Sciatic nerve (tissue), 2 donors: Measurements from ENCODE around the gene ZBTB16. TPM values are rescaled to one million over a fixed set of nuclear protein-coding genes. Genes with fewer than 3 reads are reported as not detected.

Source experiments
- ATAC-seq: fragments of 200-7000 bp; cut with Tn5 transposase; one replicate; pipeline ENCODE4 v1.9.1; 2020; ENCODE audit warnings: mild to moderate bottlenecking, moderate library complexity
- DNase-seq: peaks from one replicate; pipeline ENCODE4 v3.0.0-alpha.2; 2020; ENCODE audit warnings: low spot score
- intact Hi-C: fragments of 100-400 bp; cut with DNase I; formaldehyde crosslinking; loops from one replicate; pipeline ENCODE4 v1.14.2; 2022
- total RNA-seq: library from RNA; stranded (reverse); fragmentation: NEBNext Ultra II Directional; extraction: Animal tissue kit (Norgen Biotek cat#: 25700); gene quantifications from one replicate; pipeline ENCODE4 v1.2.1, GENCODE V29; 2021
- donor health status: DM: no; HTN: no; CAD: no.
- donor health status: DM: no; HTN: no; CAD: no.

ZBTB16 gene
- total RNA-seq, 1 donor from 2014 or later = 22.7 TPM

DNA sequence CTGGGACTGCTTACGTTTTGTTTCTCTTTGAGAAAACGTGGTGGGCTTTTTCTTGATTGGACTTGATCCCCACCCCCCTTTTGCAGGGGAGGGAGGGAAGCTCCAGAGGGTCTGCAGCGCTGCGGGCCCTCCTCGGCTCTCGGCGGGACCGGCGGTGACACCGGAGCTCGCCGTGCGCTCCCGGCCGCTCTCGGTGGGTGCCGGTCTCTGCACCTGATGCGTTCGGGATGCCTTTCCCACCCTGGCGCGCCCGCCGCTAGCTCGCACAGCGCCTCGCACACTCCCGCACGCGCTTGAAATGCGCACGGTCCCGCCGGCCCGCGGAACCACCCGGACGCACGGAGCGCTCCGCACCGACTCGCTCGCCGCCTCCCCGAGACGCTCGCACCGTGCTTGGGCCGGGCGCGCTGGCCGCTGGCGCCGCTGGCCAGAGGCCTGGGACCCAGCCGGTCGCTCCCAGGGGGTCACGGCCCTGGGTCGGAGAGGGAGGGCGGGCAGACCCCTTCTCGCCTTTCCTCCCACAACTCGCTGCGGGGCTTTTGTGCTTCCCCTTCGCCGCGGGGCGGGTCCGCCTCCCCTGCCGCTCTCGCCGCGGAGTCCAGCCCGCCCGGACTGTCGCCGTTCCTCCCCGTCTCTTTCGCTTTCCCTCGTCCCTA, 1.0 kb downstream of the ZBTB16 start:
- intact Hi-C loops = loop anchor here (5.0 kb wide), 1 partner anchor 117 kb away; no protein-coding TSS in a partner anchor
- DNase-seq (no peak), ATAC-seq (peak; percentile 0)

GRCh38 chr11:114061048-114061680, 1.7 kb downstream of the ZBTB16 start:
- intact Hi-C loops = loop anchor here (5.0 kb wide), 1 partner anchor 116 kb away; no protein-coding TSS in a partner anchor
- ATAC-seq (peak; percentile 1), DNase-seq (no peak)

DNA sequence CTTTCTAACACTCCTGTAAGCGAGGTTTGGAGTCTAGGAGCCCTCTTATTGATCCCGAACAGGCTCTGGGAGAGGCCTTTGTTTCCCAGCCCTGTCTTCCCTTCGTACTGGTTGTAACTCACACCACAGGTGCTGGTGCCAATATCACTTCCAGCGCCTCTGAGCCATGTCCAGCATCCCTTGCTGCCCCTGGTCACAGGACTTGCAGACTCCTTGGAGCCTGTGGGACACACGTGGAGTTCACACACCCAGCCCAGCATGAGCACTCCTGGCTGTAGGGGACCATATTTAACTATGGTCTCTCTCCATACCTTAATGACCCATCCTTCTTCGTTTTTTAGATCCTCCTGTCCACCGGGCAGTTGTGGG, 2.2 kb downstream of the ZBTB16 start:
- DNase-seq (no peak), ATAC-seq (peak; percentile 2)
- intact Hi-C loops = loop anchor here (5.0 kb wide), 1 partner anchor 116 kb away; no protein-coding TSS in a partner anchor

DNA sequence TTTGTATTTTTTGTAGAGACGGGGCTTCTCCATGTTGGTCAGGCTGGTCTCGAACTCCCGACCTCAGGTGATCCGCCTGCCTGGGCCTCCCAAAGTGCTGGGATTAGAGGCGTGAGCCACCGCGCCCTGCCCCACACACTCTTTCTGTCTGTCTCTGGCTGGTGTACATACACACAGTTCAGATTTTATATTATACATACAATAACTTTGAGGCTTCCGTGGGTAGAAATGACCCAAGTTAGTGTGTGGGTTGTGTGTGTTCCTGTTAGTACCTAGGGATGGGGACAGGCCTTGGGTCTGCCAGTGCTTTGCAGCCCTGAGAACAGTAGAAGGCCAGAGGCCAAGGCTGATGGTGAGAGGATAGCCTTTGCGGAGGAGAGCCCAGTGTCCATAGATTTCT, 2.8 kb downstream of the ZBTB16 start:
- intact Hi-C loops = loop anchor here (5.0 kb wide), 1 partner anchor 115 kb away; no protein-coding TSS in a partner anchor
- DNase-seq (no peak), ATAC-seq (no peak)

DNA sequence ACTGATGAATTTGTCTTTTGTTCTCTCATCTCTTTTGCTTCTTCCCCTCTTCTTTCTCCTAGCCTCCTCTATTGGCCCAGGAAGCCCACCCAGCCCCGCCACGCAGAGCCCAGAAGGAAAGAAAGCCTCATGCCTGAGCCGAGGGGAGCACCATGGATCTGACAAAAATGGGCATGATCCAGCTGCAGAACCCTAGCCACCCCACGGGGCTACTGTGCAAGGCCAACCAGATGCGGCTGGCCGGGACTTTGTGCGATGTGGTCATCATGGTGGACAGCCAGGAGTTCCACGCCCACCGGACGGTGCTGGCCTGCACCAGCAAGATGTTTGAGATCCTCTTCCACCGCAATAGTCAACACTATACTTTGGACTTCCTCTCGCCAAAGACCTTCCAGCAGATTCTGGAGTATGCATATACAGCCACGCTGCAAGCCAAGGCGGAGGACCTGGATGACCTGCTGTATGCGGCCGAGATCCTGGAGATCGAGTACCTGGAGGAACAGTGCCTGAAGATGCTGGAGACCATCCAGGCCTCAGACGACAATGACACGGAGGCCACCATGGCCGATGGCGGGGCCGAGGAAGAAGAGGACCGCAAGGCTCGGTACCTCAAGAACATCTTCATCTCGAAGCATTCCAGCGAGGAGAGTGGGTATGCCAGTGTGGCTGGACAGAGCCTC, 3.8 kb downstream of the ZBTB16 start:
- intact Hi-C loops = loop anchor here (5.0 kb wide), 1 partner anchor 114 kb away; no protein-coding TSS in a partner anchor

GRCh38 chr11:114063829-114064201, 4.3 kb downstream of the ZBTB16 start:
- DNase-seq (no peak), ATAC-seq (no peak)
- intact Hi-C loops = loop anchor here (5.0 kb wide), 1 partner anchor 113 kb away; no protein-coding TSS in a partner anchor

More for the DNA sequence above, 3.8 kb downstream of the ZBTB16 start:
- ATAC-seq (no peak), DNase-seq (no peak)

DNA sequence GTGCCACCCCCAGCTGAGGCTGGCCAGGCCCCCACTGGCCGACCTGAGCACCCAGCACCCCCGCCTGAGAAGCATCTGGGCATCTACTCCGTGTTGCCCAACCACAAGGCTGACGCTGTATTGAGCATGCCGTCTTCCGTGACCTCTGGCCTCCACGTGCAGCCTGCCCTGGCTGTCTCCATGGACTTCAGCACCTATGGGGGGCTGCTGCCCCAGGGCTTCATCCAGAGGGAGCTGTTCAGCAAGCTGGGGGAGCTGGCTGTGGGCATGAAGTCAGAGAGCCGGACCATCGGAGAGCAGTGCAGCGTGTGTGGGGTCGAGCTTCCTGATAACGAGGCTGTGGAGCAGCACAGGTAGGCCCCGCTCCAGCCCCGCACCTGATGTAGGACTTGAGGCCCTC, 4.7 kb downstream of the ZBTB16 start:
- no peak for ATAC-seq
- intact Hi-C loops = loop anchor here (5.0 kb wide), 1 partner anchor 113 kb away; no protein-coding TSS in a partner anchor
- DNase-seq = no peak

- intact Hi-C loops = no loop called here
- DNase-seq = no peak
- no peak for ATAC-seq
These were observed 5.6 kb downstream of the ZBTB16 start for GRCh38 chr11:114065094-114065493.

DNA sequence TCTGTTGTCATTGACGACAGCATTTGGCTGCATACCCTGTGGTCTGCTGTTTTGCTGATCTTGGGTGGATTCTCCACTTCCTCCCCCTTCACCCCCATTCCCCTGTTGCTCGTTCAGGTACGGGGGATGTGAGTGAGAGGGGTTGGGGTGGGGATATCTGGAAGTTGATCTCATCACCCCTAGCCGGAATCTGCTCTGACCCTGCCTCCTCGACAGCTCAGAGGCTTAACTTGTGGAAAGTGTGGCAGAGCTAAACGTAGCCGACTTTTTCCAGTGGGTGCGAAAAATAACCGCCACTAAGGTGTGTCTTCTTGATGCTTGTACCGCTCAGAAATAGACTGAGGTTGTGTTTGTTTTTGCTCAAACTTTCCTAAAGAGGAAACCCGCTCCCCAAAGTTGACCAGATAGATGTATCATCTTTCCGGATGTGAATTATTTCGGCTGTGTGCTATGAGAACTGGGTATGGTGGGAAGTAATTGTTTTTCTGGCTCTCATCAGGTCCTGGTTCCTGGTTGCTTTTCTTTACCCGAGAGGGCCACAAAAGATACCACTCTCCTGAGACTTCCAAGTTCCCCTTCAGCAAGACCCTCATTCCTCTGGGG, 6.6 kb downstream of the ZBTB16 start:
- DNase-seq (no peak), ATAC-seq (no peak)
- intact Hi-C loops = no loop called here

- no peak for DNase-seq
- no peak for ATAC-seq
- intact Hi-C loops = no loop called here
These were observed 8.8 kb downstream of the ZBTB16 start for GRCh38 chr11:114068327-114068726.

DNA sequence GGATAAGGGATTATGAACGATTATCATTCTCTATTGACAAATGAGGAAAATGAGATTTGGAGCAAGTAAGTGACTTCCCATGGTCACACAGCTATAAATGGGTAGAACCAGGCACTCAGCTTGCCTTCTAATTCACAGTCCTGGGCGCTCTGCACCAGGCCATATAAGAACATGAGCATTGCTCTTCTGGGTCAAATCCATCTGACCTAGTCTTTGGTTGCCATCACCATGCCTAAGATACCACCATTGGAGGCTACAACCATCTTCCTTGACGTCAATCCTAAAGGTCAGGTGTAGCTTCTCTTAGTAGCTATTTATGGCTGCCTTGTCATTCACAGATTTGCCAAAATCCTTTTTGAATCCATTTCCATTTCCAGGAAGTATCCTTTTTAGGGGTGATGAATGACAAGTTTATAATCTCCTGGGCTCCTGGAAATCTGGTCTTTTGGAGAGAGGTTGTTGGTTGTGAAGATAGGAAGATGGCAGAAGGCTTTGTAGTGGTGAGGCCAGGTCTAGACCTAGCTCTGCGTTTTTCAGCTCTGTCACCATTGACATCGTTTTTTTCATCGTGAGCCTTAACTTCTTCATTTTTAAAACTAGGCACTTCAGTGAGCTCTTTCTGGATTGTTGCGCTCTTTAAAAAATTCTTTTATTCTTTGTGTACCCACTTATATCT, 11.1 kb downstream of the ZBTB16 start:
- DNase-seq = no peak
- no peak for ATAC-seq
- intact Hi-C loops = no loop called here

DNA sequence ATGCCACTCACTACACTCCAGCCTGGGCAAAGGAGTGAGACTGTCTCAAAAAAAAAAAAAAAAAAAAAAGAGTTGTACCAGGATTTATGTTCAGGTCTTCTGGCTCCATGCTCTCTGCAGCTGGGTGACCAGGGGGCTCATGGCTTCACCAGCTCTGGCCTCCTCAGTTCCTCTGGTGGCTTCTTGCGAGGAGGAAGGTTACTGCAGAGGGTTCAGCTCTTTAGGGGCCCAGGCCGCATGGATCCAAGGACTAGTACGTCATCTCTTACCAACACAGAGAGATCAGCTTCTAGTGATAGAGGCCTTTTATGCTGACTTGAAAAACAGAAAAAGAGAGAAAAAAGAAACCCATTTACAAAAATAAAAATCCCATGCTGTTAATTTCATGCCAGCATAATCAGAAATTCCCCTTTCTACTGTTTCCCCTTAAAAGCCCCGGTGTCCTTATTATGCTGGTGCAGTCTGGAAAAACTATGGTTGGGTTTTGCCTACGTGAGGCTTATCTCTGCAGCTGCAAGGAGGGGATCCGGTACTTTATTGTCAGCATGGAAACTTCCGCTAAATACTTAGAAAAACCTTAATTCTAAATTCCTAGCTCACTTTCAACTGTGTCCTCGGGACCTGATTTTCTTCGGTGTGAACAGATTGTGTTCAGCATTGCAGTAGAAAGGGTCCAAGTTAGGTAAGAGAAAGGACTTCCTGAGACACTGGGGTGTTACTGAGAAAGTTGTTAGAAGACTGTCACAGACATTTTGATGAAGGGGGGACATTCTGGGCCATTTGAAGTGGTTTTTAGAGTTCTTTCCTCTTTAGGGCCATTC, 13.7 kb downstream of the ZBTB16 start:
- DNase-seq (no peak), ATAC-seq (no peak)
- intact Hi-C loops = no loop called here

- DNase-seq = no peak
- no peak for ATAC-seq
These were observed 14.4 kb downstream of the ZBTB16 start for GRCh38 chr11:114073828-114074381.

DNA sequence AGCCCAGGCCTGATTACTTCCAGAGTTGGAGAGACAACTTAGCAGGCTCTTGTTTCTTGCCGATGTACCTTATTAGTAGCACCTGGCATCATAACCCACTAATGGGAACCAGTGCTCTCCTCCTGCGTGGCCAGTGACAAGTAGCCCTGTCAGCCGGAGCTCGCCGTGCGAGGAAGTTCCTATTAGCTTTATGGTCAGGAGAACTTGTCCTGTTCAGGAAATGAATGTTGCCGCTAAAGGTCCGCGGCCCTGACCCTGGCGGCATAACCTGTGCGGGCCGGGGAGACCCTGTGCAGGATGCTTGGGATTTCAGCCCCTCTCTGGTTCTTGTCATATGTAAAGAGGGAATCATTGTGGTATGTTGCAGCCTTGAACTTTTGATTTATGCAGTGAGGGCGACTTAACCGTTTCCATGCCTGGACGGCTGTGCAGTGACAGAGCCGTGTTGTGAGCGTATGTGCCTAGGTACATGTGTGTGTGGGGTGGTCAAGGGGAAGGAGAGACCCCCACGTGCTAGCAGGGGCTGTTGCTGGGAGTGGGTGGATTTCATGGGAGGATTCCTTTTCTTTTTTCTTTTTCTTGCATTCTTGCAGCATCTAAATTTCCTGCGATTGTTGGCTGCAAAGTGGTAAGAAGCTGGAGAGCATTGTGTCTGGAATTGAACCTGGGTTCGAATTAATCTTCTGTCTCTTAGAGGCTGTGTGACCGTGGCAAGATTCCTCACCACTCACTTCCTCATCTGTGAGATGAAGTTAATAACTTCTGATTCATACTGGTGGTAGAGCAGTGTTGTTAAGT, 15.2 kb downstream of the ZBTB16 start:
- DNase-seq (no peak), ATAC-seq (no peak)
- intact Hi-C loops = no loop called here

More at GRCh38 chr11:114073828-114074381, 14.4 kb downstream of the ZBTB16 start:
- intact Hi-C loops = no loop called here

DNA sequence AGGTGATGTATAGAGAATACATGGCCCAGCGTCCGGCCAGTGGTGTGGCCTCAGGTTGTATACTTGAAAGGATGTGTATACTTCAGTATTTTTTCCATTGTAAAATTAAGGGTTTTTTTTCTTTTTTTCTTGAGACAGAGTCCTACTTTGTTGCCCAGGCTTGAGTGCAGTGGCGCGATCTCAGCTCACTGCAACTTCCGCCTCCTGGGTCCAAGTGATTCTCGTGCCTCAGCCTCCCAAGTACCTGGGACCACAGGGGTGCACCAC, 15.8 kb downstream of the ZBTB16 start:
- DNase-seq (no peak), ATAC-seq (no peak)
- intact Hi-C loops = no loop called here

- intact Hi-C loops = no loop called here
- ATAC-seq (peak; percentile 20), DNase-seq (no peak)
These were observed 16.5 kb downstream of the ZBTB16 start for GRCh38 chr11:114075891-114076441.

DNA sequence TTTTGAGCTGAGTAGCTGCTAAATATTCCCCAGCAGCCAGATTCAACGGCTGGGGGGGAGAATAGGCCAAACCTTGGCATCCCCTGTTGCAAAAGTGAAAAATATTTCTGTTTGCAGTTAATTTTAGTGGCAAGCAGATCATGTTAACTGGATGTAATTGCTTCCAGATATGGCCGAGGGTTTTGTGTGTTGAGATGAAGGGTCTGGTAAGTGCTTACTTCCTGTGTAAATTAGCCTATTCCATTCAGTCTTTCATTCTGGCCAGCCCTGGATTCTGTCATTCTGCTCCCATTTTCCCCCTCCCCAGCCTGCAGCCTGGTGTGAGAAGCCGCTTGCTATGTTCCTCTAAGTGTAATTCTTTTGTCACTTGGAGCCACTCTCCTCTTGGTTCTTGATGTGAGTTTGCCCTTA, 17.4 kb downstream of the ZBTB16 start:
- intact Hi-C loops = no loop called here
- ATAC-seq = no peak
- no peak for DNase-seq
